ENCODE data around the gene PHACTR3. TPM values are rescaled to one million over a fixed set of nuclear protein-coding genes. Genes with fewer than 3 reads are reported as not detected.

Gene PHACTR3
- polyA plus RNA-seq, 1 donor (not counting 4 experiments of a cell fraction or from before 2014, with no cell fraction given): 2.6 TPM

- dilution Hi-C loops (cut with MboI; ENCODE audit: extremely low pct_ligation_motif_present, low sequenced_read_pairs): no loop called here
- Histone ChIP-seq H4K20me1 (ENCODE audit: control insufficient read depth, extremely low read depth, insufficient read depth, low read length) (no peaks in the 10 kb centered on the region), H3K27me3 (ENCODE audit: control insufficient read depth, extremely low read depth, insufficient read depth, low read length) (no peaks in the 10 kb centered on the region), H3K79me2 (ENCODE audit: control insufficient read depth, insufficient read depth, low read length) (no peaks in the 10 kb centered on the region), H3K4me1 (ENCODE audit: control insufficient read depth, extremely low read depth, insufficient read depth, low read length) (no peaks in the 10 kb centered on the region), H2AFZ (ENCODE audit: control insufficient read depth, low read length) (no peak overlapping the region), H3K4me2 (ENCODE audit: control insufficient read depth, extremely low read depth, insufficient read depth, low read depth, low read length) (no peak overlapping the region), H3K9me1 (ENCODE audit: control insufficient read depth, extremely low read depth, insufficient read depth, low read length) (no peaks in the 10 kb centered on the region), H3K9me3 (ENCODE audit: control insufficient read depth, low read depth, low read length) (no peaks in the 10 kb centered on the region), H3K9ac (ENCODE audit: control insufficient read depth, extremely low read depth, insufficient read depth, low read length) (no peak overlapping the region), H3K27ac (ENCODE audit: control insufficient read depth, insufficient read depth, low read length) (no peak overlapping the region), H3K4me3 (ENCODE audit: control insufficient read depth in 2 of 3, extremely low read depth in 1 of 3, insufficient read depth in 2 of 3, low read depth in 1 of 3, low read length in 3 of 3) (no peak overlapping the region), H3K36me3 (ENCODE audit: control insufficient read depth in 2 of 2, extremely low read depth in 1 of 2, insufficient read depth in 2 of 2, low read length in 2 of 2) (no peaks in the 10 kb centered on the region)
- no peak for TF ChIP-seq CTCF (optimal IDR thresholded peaks at IDR 0.05 in 1 of 3, IDR thresholded peaks at IDR 0.05 in 1 of 3, conservative IDR thresholded peaks at IDR 0.05 in 1 of 3; ENCODE audit: extremely low read depth in 1 of 3, insufficient read depth in 2 of 3, low read length in 3 of 3)
- FAIRE-seq: no peak
- no peak for DNase-seq (ENCODE audit: low read depth, low spot score)
Observed at GRCh38 chr20:59632541-59633113, 28.3 kb downstream of the PHACTR3 start.

GRCh38 chr20:59633656-59634251 lies 29.4 kb downstream of the PHACTR3 start:
- Histone ChIP-seq H2AFZ (ENCODE audit: control insufficient read depth, low read length) (no peak overlapping the region), H3K4me1 (ENCODE audit: control insufficient read depth, extremely low read depth, insufficient read depth, low read length) (no peaks in the 10 kb centered on the region), H3K9me1 (ENCODE audit: control insufficient read depth, extremely low read depth, insufficient read depth, low read length) (no peaks in the 10 kb centered on the region), H3K27me3 (ENCODE audit: control insufficient read depth, extremely low read depth, insufficient read depth, low read length) (no peaks in the 10 kb centered on the region), H3K27ac (ENCODE audit: control insufficient read depth, insufficient read depth, low read length) (no peak overlapping the region), H3K79me2 (ENCODE audit: control insufficient read depth, insufficient read depth, low read length) (no peaks in the 10 kb centered on the region), H4K20me1 (ENCODE audit: control insufficient read depth, extremely low read depth, insufficient read depth, low read length) (no peaks in the 10 kb centered on the region), H3K36me3 (ENCODE audit: control insufficient read depth in 2 of 2, extremely low read depth in 1 of 2, insufficient read depth in 2 of 2, low read length in 2 of 2) (no peaks in the 10 kb centered on the region), H3K9ac (ENCODE audit: control insufficient read depth, extremely low read depth, insufficient read depth, low read length) (no peak overlapping the region), H3K9me3 (ENCODE audit: control insufficient read depth, low read depth, low read length) (no peaks in the 10 kb centered on the region), H3K4me3 (ENCODE audit: control insufficient read depth in 2 of 3, extremely low read depth in 1 of 3, insufficient read depth in 2 of 3, low read depth in 1 of 3, low read length in 3 of 3) (no peak overlapping the region), H3K4me2 (ENCODE audit: control insufficient read depth, extremely low read depth, insufficient read depth, low read depth, low read length) (no peak overlapping the region)
- dilution Hi-C loops (cut with MboI; ENCODE audit: extremely low pct_ligation_motif_present, low sequenced_read_pairs): no loop called here
- TF ChIP-seq EZH2 (IDR thresholded peaks at IDR 0.05; ENCODE audit: low read length) (no peak), CTCF (optimal IDR thresholded peaks at IDR 0.05 in 1 of 3, IDR thresholded peaks at IDR 0.05 in 1 of 3, conservative IDR thresholded peaks at IDR 0.05 in 1 of 3; ENCODE audit: extremely low read depth in 1 of 3, insufficient read depth in 2 of 3, low read length in 3 of 3) (no peak)
- DNase-seq (ENCODE audit: low read depth, low spot score): no peak
- no peak for FAIRE-seq
